ENCODE measurements around the gene CDKN1B. TPM values are rescaled to one million over a fixed set of nuclear protein-coding genes. Genes with fewer than 3 reads are reported as not detected.

CDKN1B gene
- total RNA-seq, 1 experiment from 2014 or later, result 27.7 TPM

DNA sequence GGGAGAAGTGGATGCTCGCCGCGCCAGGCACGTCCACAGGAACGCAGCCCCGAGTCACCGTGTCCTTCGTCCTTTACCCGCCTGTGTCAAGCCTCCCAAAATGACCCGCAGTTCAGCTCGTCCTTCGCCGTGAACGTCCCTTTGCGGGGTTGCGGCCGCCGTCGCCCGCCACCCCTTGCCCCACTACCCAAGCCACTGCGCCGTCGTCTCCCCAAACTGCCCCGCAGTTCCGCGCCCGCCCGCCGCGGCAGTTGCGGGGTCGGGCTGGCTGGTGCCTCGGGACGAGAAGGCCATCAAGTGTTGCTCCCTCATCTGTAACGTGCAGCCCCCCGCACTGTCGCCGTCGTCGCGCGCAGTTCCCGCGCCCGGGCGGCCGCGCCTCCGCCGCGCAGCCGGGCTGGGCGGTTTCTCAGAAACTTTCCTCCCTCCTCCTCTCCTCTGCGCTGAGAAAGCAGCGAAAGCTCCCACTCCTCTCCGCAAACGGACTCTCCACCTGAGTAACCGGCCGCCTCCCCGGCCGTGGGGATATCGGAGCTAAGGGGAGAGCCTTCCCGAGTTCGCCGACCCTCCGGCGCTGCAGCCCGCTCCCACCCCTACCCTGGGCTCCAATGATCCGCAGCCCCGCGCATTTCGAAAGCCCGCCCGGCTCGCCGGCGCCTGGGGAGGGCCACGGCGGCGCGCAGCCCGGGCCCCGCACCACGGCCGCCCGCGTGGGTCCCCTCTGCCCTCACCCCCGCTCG lies 6.7 kb downstream of the CDKN1B start:
- H3K4ac ChIP-seq (ENCODE audit: low read depth, low read length), result no peak overlapping the region
- 0 out of 2 replicates have a peak, but pooled peaks cover 2% of the 10 kb centered on the region for H3K4me1 ChIP-seq (ENCODE audit: insufficient read depth, low read length)
- no CpG with 5 or more reads among the region's 89 CpGs for WGBS (ENCODE audit: extremely low coverage, insufficient read length, low lambda C conversion rate)
- H3K23me2 ChIP-seq (ENCODE audit: insufficient read length, low read depth, low read length, poor library complexity, severe bottlenecking), result peaks cover 22% of the 10 kb centered on the region
- no peak overlapping the region for H2BK5ac ChIP-seq (ENCODE audit: insufficient read length, low read length)
- H4K20me1 ChIP-seq (ENCODE audit: control insufficient read depth, insufficient read depth, insufficient read length), result no peaks in the 10 kb centered on the region
- H2BK20ac ChIP-seq (ENCODE audit: low read depth, low read length, poor library complexity, severe bottlenecking), result no peak overlapping the region
- H3K4me2 ChIP-seq (ENCODE audit: insufficient read depth, insufficient read length, low read length), result peak overlapping the region; percentile 61
- no peak overlapping the region for H2AFZ ChIP-seq (ENCODE audit: low read length)
- no peak overlapping the region for H3K23ac ChIP-seq (ENCODE audit: insufficient read length, low read depth, low read length)
- no peak overlapping the region for H2BK12ac ChIP-seq (ENCODE audit: insufficient read length, low read depth, low read length)
- H4K5ac ChIP-seq (ENCODE audit: insufficient read length, low read depth, low read length), result no peak overlapping the region
- peaks cover 3% of the 10 kb centered on the region for H3K27me3 Mint-ChIP-seq (ENCODE audit: low read depth)
- H3K18ac ChIP-seq (ENCODE audit: insufficient read length, low read depth, low read length), result peak overlapping the region; percentile 53
- no peak overlapping the region for H2BK15ac ChIP-seq (ENCODE audit: low read depth, low read length)
- TF ChIP-seq, protein P1, sequence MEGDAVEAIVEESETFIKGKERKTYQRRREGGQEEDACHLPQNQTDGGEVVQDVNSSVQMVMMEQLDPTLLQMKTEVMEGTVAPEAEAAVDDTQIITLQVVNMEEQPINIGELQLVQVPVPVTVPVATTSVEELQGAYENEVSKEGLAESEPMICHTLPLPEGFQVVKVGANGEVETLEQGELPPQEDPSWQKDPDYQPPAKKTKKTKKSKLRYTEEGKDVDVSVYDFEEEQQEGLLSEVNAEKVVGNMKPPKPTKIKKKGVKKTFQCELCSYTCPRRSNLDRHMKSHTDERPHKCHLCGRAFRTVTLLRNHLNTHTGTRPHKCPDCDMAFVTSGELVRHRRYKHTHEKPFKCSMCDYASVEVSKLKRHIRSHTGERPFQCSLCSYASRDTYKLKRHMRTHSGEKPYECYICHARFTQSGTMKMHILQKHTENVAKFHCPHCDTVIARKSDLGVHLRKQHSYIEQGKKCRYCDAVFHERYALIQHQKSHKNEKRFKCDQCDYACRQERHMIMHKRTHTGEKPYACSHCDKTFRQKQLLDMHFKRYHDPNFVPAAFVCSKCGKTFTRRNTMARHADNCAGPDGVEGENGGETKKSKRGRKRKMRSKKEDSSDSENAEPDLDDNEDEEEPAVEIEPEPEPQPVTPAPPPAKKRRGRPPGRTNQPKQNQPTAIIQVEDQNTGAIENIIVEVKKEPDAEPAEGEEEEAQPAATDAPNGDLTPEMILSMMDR (conservative IDR thresholded peaks at IDR 0.05), result no peak
- no peaks in the 10 kb centered on the region for H3K27me3 ChIP-seq (ENCODE audit: insufficient read depth, low read length)
- no peak overlapping the region for H2AK5ac ChIP-seq (ENCODE audit: insufficient read length, low read length)
- DNase-seq, result peak; percentile 56
- H3K79me1 ChIP-seq (ENCODE audit: insufficient read depth, low read depth, low read length, poor library complexity, severe bottlenecking), result no peaks in the 10 kb centered on the region
- H3K9ac ChIP-seq (ENCODE audit: extremely low read depth, insufficient read length, low read length), result peak overlapping the region; percentile 72
- H3K27ac Mint-ChIP-seq, result peak overlapping the region in 1 of 3 experiments; percentile 95; a peak in 2 of 7 replicates
- no peak overlapping the region for H2BK120ac ChIP-seq (ENCODE audit: low read depth, low read length, poor library complexity, severe bottlenecking)
- H3K4me1 Mint-ChIP-seq, result peaks cover 34 to 40% of the 10 kb centered on the region in 2 experiments
- H3K9me3 Mint-ChIP-seq, result no peaks in the 10 kb centered on the region
- H4K91ac ChIP-seq (ENCODE audit: insufficient read length, low read depth, low read length), result no peak overlapping the region
- no peak overlapping the region for H3K56ac ChIP-seq (ENCODE audit: insufficient read length, low read depth, low read length)
- no peaks in the 10 kb centered on the region for H3K9me3 ChIP-seq (ENCODE audit: control insufficient read depth, low read depth, low read length)
- H3K27ac ChIP-seq (ENCODE audit: insufficient read length, low read depth, low read length), result no peak overlapping the region
- no peaks in the 10 kb centered on the region for H3K79me2 ChIP-seq (ENCODE audit: insufficient read depth, low read length)
- H3K14ac ChIP-seq (ENCODE audit: insufficient read depth, low read length), result peak overlapping the region; percentile 93; the same call in 1 of the 2 replicates
- H4K8ac ChIP-seq (replicated peaks; ENCODE audit: insufficient read length, low read depth, low read length), result no peak overlapping the region
- H3K4me3 Mint-ChIP-seq, result peak overlapping the region; percentile 75 to 91
- H3T11ph ChIP-seq (ENCODE audit: low read length), result no peak overlapping the region
- peaks cover 14 to 34% (median 28%) of the 10 kb centered on the region in 3 experiments; a peak in 6 of 7 replicates for H3K36me3 Mint-ChIP-seq (ENCODE audit: insufficient read depth in 1 of 3, low read depth in 3 of 3)

Data from H9 (cell line).